DOHH2 (cell line): ENCODE measurements around the gene SRGAP3.

ENCODE experiments used
- EZH2phosphoT487 ChIP-seq: fragments of 200-600 bp; sonication (generic); IDR thresholded peaks from 2 replicates; pipeline ENCODE4 v1.6.1; 2017; ENCODE audit warnings: borderline replicate concordance, mild to moderate bottlenecking, antibody characterized with exemption, low read length, moderate library complexity, mixed read lengths
- TF ChIP-seq, protein P1 (sequence below): fragments of 200-600 bp; sonication (generic); IDR thresholded peaks from one replicate; pipeline ENCODE4 v1.5.1; 2014; ENCODE audit warnings: antibody characterized with exemption, mild to moderate bottlenecking, low read depth, low read length; ENCODE audit not compliant: poor library complexity, severe bottlenecking

DNA sequence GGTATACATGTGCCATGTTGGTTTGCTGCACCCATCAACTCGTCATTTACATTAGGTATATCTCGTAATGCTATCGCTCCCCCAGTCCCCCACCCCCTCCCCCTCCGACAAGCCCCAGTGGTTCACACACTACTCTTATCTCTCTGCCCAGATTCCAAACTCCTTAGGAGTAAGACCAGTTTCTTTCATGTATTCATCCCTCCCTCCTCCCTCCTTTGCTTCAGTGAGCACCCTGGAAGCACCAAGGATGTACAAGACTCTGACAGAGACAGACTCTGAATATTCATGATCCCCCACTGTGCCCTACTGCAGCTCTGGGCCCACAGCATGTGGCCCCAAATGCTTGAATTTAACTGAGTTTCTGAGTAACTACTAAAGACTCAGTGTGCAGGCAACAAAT, 172.4 kb downstream of the SRGAP3 start:
- TF ChIP-seq, protein P1, sequence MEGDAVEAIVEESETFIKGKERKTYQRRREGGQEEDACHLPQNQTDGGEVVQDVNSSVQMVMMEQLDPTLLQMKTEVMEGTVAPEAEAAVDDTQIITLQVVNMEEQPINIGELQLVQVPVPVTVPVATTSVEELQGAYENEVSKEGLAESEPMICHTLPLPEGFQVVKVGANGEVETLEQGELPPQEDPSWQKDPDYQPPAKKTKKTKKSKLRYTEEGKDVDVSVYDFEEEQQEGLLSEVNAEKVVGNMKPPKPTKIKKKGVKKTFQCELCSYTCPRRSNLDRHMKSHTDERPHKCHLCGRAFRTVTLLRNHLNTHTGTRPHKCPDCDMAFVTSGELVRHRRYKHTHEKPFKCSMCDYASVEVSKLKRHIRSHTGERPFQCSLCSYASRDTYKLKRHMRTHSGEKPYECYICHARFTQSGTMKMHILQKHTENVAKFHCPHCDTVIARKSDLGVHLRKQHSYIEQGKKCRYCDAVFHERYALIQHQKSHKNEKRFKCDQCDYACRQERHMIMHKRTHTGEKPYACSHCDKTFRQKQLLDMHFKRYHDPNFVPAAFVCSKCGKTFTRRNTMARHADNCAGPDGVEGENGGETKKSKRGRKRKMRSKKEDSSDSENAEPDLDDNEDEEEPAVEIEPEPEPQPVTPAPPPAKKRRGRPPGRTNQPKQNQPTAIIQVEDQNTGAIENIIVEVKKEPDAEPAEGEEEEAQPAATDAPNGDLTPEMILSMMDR: no peak
- no peak for TF ChIP-seq EZH2phosphoT487
